PFSK-1 (cell line): ENCODE results near the gene XXYLT1.

Experiments used
- FOXP2 ChIP-seq: optimal IDR thresholded peaks from 2 replicates; pipeline ENCODE3; 2011; ENCODE audit warnings: borderline replicate concordance, control low read depth, inconsistent platforms; ENCODE audit not compliant: insufficient read depth; ENCODE audit errors: extremely low read length, extremely low read depth
- POLR2AphosphoS5 ChIP-seq: IDR thresholded peaks from 2 replicates; pipeline ENCODE4 v1.6.1; 2012; ENCODE audit warnings: low read depth, mild to moderate bottlenecking, control low read depth, low read length, moderate library complexity
- SIN3A ChIP-seq: IDR thresholded peaks from 2 replicates; pipeline ENCODE4 v1.6.1; 2012; ENCODE audit warnings: mild to moderate bottlenecking, low read length, moderate library complexity, borderline replicate concordance; ENCODE audit not compliant: insufficient read depth
- TAF1 ChIP-seq: IDR thresholded peaks from 2 replicates; pipeline ENCODE4 v1.6.1; 2012; ENCODE audit warnings: low read length, control low read depth, borderline replicate concordance; ENCODE audit not compliant: insufficient read depth
- TF ChIP-seq, protein P1 (sequence below), 2 experiments: IDR thresholded peaks; 2 replicates each; pipeline versions ENCODE4 v1.6.1 to v1.8.0; 2011 to 2012; ENCODE audit warnings: low read depth in 2 of 2, low read length in 2 of 2, control low read depth in 1 of 2, inconsistent platforms in 1 of 2, mild to moderate bottlenecking in 1 of 2, moderate library complexity in 1 of 2; ENCODE audit not compliant: insufficient read depth in 1 of 2

The XXYLT1 gene

DNA sequence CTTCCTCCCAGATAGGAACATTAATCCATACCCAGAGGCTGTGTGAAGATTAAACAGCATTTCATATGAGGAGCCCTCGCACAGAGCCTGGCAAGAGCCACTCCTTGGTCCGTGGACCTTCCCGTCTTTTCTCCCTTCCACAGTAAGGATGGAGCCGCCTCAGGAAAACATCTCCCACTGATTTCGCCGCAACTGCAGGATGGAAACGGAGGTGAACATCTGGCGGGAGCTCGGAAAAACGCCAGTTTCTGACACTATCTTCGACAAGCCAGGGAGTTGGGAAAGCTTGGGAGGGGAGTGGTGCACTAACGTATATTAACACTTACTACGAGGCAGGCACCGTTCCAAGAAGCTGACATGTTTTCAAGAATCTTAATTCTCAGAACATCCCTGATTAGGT, 157.9 kb downstream of the XXYLT1 start:
- TF ChIP-seq, protein P1, sequence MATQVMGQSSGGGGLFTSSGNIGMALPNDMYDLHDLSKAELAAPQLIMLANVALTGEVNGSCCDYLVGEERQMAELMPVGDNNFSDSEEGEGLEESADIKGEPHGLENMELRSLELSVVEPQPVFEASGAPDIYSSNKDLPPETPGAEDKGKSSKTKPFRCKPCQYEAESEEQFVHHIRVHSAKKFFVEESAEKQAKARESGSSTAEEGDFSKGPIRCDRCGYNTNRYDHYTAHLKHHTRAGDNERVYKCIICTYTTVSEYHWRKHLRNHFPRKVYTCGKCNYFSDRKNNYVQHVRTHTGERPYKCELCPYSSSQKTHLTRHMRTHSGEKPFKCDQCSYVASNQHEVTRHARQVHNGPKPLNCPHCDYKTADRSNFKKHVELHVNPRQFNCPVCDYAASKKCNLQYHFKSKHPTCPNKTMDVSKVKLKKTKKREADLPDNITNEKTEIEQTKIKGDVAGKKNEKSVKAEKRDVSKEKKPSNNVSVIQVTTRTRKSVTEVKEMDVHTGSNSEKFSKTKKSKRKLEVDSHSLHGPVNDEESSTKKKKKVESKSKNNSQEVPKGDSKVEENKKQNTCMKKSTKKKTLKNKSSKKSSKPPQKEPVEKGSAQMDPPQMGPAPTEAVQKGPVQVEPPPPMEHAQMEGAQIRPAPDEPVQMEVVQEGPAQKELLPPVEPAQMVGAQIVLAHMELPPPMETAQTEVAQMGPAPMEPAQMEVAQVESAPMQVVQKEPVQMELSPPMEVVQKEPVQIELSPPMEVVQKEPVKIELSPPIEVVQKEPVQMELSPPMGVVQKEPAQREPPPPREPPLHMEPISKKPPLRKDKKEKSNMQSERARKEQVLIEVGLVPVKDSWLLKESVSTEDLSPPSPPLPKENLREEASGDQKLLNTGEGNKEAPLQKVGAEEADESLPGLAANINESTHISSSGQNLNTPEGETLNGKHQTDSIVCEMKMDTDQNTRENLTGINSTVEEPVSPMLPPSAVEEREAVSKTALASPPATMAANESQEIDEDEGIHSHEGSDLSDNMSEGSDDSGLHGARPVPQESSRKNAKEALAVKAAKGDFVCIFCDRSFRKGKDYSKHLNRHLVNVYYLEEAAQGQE (IDR thresholded peaks at IDR 0.05; ENCODE audit: insufficient read depth in 1 of 2, low read depth in 2 of 2, low read length in 2 of 2) = no peak
- TF ChIP-seq SIN3A = no peak
- no peak for TF ChIP-seq FOXP2
- no peak for TF ChIP-seq POLR2AphosphoS5
- TF ChIP-seq TAF1 = no peak

DNA sequence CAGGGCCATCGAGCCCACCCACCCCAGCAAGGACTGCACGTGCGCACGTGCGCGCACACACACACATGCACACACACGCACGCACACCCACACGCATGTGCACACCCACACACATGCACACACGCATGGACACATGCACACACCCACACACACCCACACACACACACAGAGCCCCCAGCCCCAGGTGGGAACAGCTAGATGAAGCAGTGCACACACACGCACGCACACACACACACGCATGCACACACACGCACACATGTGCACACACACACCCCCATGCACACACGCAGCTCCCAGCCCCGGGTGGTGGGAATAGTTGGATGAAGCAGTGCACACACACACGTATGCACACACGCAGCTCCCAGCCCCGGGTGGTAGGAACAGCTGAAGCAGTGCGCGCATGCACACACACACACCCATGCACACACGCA, 158.6 kb downstream of the XXYLT1 start:
- TF ChIP-seq FOXP2 (no peak), SIN3A (no peak), TAF1 (no peak), POLR2AphosphoS5 (no peak)
- TF ChIP-seq, protein P1 (IDR thresholded peaks at IDR 0.05; ENCODE audit: insufficient read depth in 1 of 2, low read depth in 2 of 2, low read length in 2 of 2) = no peak

DNA sequence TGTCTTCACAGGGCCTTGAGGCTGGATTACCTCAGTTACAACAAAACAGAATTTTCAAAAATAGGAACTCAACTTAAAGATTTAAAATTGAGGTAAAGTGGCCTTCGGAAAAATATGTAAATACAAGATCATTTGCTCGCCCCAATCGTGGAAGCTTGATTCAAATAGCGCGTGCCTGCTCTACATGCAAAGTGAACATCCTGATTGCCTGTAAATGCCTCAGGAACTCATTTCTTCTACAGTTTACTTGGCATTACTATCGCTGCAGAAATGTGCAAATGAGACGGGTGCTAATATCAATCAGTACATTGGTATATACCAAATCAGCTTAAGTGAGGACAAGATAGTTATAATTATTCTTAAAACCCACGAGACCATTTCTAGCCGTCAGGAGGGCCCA, 159.2 kb downstream of the XXYLT1 start:
- TF ChIP-seq, protein P1 (IDR thresholded peaks at IDR 0.05; ENCODE audit: insufficient read depth in 1 of 2, low read depth in 2 of 2, low read length in 2 of 2) = no peak
- no peak for TF ChIP-seq TAF1
- TF ChIP-seq POLR2AphosphoS5 = no peak
- TF ChIP-seq FOXP2 = no peak
- no peak for TF ChIP-seq SIN3A

DNA sequence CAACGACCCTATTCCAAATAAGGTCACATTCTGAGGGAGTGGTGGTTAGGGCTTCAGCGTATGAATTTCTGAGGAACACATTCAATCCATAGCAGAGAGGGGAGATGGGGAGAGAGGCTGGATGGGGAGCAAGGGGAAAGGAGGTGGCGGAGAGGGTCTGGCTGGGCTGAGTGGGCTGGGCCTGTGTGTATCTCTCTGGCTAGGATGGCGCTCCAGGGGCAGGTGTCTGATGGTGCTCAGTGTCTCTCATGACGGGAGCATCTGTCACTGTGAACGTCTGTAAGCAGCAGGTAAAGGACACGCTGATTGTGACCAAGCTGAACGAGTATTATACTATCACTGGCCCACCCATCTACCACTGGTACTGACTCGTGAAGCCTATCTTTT, 159.6 kb downstream of the XXYLT1 start:
- no peak for TF ChIP-seq FOXP2
- TF ChIP-seq POLR2AphosphoS5 = no peak
- no peak for TF ChIP-seq TAF1
- TF ChIP-seq, protein P1 (IDR thresholded peaks at IDR 0.05; ENCODE audit: insufficient read depth in 1 of 2, low read depth in 2 of 2, low read length in 2 of 2) = no peak
- no peak for TF ChIP-seq SIN3A
